NOMO-1 (cell line): ENCODE results near the gene PPIB.
"Not testable (repeated sequence)": the region's sequence is repeated elsewhere in the genome, so short reads cannot be mapped to it uniquely, and the experiment has no call there.

ENCODE experiments used
- DNase-seq, 2 experiments: peaks; one replicate each; lab custom pipeline; 2025; ENCODE audit not compliant: unreplicated experiment in 2 of 2; lab: John Stamatoyannopoulos, UW

PPIB gene

DNA sequence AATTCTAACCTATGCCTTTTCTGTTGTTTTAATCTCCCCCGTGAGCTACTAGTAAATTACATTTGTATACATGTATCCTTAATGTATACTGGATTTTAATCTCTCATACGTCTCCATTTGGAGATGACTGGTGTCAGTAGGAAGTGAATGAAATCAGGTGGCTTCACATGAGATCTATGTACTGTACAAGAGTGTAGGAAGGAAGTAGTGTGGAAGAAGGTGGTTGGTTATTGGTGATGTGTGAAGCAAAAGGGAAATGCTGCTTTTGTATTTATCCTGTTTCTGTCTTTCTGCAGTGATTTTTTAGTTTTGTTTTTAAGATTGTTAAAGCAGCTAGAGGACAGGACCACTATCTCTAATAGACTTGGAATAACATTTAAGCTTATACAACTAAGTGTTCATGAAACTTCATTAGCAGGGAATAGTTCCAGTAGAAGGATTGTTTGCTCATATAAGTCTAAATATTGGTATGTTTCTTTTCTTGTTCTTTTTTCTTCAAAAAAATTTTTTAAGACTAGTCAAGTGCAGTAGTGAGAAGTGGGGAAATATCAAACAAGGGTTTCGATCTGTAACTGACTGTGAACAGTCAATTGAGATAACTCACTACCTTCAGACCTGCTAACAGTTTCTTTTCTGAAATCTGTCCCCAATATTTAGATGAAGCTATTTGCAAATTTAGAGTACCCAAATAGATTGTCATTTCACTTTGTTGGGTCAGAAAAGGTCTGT is 51.7 kb downstream of the PPIB start:
- peak in 1 of 2 experiments; percentile 8 for DNase-seq

DNA sequence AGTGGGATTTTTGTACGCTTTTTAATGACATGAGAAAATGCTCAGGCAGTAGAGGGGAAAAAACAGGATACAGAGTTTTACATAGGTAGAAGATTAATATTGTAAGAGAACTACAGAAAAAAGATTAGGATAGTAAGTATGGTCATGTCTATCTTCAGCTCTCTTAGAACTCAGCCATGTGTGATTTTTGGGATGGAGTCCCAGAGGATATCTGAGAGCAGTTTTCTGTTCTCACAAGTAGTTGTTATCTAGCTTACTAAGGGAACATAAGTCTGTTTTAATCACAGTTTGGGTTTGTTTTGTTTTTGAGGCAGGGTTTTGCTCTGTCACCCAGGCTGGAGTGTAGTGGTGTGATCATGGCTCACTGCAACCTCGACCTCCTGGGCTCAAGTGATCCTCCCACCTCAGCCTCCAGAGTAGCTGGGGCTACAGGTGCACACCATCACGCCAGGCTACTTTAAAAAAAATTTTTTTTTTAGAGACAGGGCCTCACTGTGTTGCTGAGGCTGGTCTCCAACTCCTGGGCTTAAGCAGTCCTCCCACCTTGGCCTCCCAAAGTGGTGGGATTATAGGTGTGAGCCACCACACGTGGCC is 52.6 kb downstream of the PPIB start:
- not testable (repeated sequence) for DNase-seq

DNA sequence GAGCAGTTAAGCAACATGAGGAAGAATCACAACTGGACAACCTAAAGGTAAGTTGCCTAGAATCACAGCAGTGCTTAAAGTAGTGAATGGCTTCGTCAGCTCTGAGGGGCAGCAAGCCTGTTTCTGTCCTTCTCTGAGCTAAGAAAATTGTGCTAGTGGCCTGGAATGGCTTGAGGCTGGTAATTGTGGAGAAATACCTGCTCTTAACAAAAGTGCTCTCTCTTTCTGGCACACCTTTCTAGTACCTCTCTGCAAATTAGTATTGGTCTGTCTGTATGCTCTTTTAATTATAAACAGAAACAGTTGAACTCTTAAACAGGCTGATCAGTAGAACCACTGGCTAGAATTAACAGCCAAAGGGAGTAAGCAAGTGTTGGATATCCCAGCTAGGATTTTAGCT is 55.5 kb downstream of the PPIB start:
- no peak for DNase-seq
